ENCODE data around the gene DNAH7. TPM values are rescaled to one million over a fixed set of nuclear protein-coding genes. Genes with fewer than 3 reads are reported as not detected.
A peak's percentile ranks its signal among the peaks of the same experiment; 100 is the strongest.

DNAH7 gene
- total and polyA plus RNA-seq, 10 of the 15 experiments (the other 5 are each of a cell fraction or from before 2014, with no cell fraction given), result 0.05 to 0.61 (median 0.16) TPM

DNA sequence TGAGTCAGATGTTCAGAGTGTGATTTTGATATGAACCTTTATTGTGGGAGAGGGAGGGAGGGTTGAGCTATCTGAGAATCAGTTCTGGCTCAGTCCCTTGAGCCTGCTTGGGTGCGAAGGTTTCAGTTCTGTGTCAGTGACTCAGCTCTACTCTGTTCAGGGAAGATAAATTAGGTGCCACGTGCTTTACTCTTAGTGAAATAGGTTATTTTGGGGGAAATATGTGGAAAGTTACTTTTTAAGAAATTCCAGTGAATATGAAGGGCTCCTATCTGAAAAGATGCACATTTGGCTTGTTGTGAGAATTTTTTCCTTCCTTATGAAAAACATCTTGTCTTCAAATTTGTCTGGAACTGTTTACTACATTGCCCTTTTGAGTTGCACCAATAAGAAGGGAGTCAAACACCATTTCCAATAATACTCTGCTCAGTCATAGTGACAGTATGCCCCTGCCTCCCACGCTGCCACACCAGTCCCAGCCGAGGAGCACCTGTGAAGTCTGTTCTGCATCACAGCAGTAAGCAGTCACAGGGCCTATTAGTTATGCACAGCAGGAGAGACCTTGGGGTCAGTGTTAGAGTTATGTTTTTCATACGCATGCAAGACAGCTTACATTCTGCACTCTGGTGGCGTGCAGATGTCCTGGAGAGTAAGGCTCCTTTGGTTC is 32.8 kb upstream of the DNAH7 start (continued):
- no peak; the same call in 1 of the 2 replicates for TF ChIP-seq RB1 (IDR thresholded peaks at IDR 0.05; ENCODE audit: borderline replicate concordance)
- TF ChIP-seq SMAD5 (IDR thresholded peaks at IDR 0.05; ENCODE audit: low read depth), result no peak
- TF ChIP-seq, protein P1, sequence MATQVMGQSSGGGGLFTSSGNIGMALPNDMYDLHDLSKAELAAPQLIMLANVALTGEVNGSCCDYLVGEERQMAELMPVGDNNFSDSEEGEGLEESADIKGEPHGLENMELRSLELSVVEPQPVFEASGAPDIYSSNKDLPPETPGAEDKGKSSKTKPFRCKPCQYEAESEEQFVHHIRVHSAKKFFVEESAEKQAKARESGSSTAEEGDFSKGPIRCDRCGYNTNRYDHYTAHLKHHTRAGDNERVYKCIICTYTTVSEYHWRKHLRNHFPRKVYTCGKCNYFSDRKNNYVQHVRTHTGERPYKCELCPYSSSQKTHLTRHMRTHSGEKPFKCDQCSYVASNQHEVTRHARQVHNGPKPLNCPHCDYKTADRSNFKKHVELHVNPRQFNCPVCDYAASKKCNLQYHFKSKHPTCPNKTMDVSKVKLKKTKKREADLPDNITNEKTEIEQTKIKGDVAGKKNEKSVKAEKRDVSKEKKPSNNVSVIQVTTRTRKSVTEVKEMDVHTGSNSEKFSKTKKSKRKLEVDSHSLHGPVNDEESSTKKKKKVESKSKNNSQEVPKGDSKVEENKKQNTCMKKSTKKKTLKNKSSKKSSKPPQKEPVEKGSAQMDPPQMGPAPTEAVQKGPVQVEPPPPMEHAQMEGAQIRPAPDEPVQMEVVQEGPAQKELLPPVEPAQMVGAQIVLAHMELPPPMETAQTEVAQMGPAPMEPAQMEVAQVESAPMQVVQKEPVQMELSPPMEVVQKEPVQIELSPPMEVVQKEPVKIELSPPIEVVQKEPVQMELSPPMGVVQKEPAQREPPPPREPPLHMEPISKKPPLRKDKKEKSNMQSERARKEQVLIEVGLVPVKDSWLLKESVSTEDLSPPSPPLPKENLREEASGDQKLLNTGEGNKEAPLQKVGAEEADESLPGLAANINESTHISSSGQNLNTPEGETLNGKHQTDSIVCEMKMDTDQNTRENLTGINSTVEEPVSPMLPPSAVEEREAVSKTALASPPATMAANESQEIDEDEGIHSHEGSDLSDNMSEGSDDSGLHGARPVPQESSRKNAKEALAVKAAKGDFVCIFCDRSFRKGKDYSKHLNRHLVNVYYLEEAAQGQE (IDR thresholded peaks at IDR 0.05; ENCODE audit: low read depth, low read length), result no peak
- TF ChIP-seq JUND (IDR thresholded peaks at IDR 0.05; ENCODE audit: low read depth, low read length), result 0 out of 2 replicates have a peak, but pooled peaks have one; percentile 13
- peak; percentile 66 for TF ChIP-seq CREM (IDR thresholded peaks at IDR 0.05; ENCODE audit: low read depth)
- TF ChIP-seq, protein P2, sequence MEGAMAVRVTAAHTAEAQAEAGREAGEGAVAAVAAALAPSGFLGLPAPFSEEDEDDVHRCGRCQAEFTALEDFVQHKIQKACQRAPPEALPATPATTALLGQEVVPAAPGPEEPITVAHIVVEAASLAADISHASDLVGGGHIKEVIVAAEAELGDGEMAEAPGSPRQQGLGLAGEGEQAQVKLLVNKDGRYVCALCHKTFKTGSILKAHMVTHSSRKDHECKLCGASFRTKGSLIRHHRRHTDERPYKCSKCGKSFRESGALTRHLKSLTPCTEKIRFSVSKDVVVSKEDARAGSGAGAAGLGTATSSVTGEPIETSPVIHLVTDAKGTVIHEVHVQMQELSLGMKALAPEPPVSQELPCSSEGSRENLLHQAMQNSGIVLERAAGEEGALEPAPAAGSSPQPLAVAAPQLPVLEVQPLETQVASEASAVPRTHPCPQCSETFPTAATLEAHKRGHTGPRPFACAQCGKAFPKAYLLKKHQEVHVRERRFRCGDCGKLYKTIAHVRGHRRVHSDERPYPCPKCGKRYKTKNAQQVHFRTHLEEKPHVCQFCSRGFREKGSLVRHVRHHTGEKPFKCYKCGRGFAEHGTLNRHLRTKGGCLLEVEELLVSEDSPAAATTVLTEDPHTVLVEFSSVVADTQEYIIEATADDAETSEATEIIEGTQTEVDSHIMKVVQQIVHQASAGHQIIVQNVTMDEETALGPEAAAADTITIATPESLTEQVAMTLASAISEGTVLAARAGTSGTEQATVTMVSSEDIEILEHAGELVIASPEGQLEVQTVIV (IDR thresholded peaks at IDR 0.05; ENCODE audit: borderline replicate concordance, partially characterized antibody), result no peak
- peak; percentile 86 for TF ChIP-seq MTA2 (IDR thresholded peaks at IDR 0.05; ENCODE audit: low read depth)
- TF ChIP-seq ZSCAN29 (IDR thresholded peaks at IDR 0.05), result no peak
- TF ChIP-seq BRCA1 (IDR thresholded peaks at IDR 0.05; ENCODE audit: low read depth, low read length), result no peak
- TF ChIP-seq ZBTB11 (CRISPR knock-in tag; IDR thresholded peaks at IDR 0.05), result no peak
- TF ChIP-seq SRF (IDR thresholded peaks at IDR 0.05; ENCODE audit: low read depth in 2 of 2, low read length in 2 of 2), result no peak
- TF ChIP-seq HDAC2 (IDR thresholded peaks at IDR 0.05), result no peak
- peak; percentile 62; the same call in 1 of the 2 replicates for TF ChIP-seq MTA3 (IDR thresholded peaks at IDR 0.05; ENCODE audit: borderline replicate concordance, low read length)
- no peak for TF ChIP-seq YBX1 (IDR thresholded peaks at IDR 0.05)
- TF ChIP-seq BACH1 (IDR thresholded peaks at IDR 0.05; ENCODE audit: borderline replicate concordance), result peak; percentile 69; the same call in 1 of the 2 replicates
- TF ChIP-seq RAD51 (IDR thresholded peaks at IDR 0.05), result peak; percentile 87
- TF ChIP-seq KDM1A (IDR thresholded peaks at IDR 0.05; ENCODE audit: borderline replicate concordance), result no peak
- TF ChIP-seq, protein P3, sequence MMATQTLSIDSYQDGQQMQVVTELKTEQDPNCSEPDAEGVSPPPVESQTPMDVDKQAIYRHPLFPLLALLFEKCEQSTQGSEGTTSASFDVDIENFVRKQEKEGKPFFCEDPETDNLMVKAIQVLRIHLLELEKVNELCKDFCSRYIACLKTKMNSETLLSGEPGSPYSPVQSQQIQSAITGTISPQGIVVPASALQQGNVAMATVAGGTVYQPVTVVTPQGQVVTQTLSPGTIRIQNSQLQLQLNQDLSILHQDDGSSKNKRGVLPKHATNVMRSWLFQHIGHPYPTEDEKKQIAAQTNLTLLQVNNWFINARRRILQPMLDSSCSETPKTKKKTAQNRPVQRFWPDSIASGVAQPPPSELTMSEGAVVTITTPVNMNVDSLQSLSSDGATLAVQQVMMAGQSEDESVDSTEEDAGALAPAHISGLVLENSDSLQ (IDR thresholded peaks at IDR 0.05), result peak; percentile 61
- peak; percentile 50; the same call in 1 of the 2 replicates for TF ChIP-seq LARP7 (IDR thresholded peaks at IDR 0.05)
- peak; percentile 49; the same call in 1 of the 2 replicates for TF ChIP-seq SPI1 (IDR thresholded peaks at IDR 0.05; ENCODE audit: borderline replicate concordance, insufficient read depth, low read depth, low read length)
- no peak for TF ChIP-seq GABPA (IDR thresholded peaks at IDR 0.05; ENCODE audit: low read depth)
